HFFc6 (cell line): ENCODE measurements around the gene C18orf63. TPM values are rescaled to one million over a fixed set of nuclear protein-coding genes. Genes with fewer than 3 reads are reported as not detected.

Experiments used
- DNase-seq: peaks from one replicate; pipeline ENCODE4 v3.0.0-alpha.2; 2018
- H3K27ac Mint-ChIP-seq: 2 replicates; pipeline ENCODE4 v1.8.0; 2020; ENCODE audit warnings: mild to moderate bottlenecking, mixed read lengths
- H3K27me3 Mint-ChIP-seq: 2 replicates; pipeline ENCODE4 v1.8.0; 2021; ENCODE audit warnings: mild to moderate bottlenecking, moderate library complexity, mixed read lengths; ENCODE audit not compliant: insufficient read depth
- H3K36me3 Mint-ChIP-seq: 2 replicates; pipeline ENCODE4 v1.8.0; 2021; ENCODE audit warnings: low read depth, mixed read lengths
- H3K4me1 Mint-ChIP-seq: 2 replicates; pipeline ENCODE4 v1.8.0; 2020; ENCODE audit warnings: low read depth, mixed read lengths
- H3K4me3 Mint-ChIP-seq: 2 replicates; pipeline ENCODE4 v1.8.0; 2020; ENCODE audit warnings: mild to moderate bottlenecking, moderate library complexity, mixed read lengths
- H3K9me3 Mint-ChIP-seq: 2 replicates; pipeline ENCODE4 v1.8.0; 2020; ENCODE audit warnings: mild to moderate bottlenecking, mixed read lengths
- long read RNA-seq: library from polyadenylated mRNA; unstranded; transcript quantifications from one replicate; pipeline ENCODE4 v2.0.0, GENCODE V29; 2019
- total RNA-seq, 6 experiments: library from RNA; stranded (reverse); fragmentation: NEBNext Ultra II Directional; extraction: Animal tissue kit (Norgen Biotek cat#: 25700); gene quantifications; 2 replicates in 1 of 6; 3 replicates in 5 of 6; pipeline ENCODE4 v1.2.3, GENCODE V29; 2021
- TF ChIP-seq, protein P1 (sequence below): fragments of 200-600 bp; sonication (generic); IDR thresholded peaks from 2 replicates; pipeline ENCODE4 v1.5.0; 2021; ENCODE audit warnings: antibody characterized with exemption, mild to moderate bottlenecking

C18orf63 gene
- total RNA-seq, result not detected
- long read RNA-seq, result 0 reads

DNA sequence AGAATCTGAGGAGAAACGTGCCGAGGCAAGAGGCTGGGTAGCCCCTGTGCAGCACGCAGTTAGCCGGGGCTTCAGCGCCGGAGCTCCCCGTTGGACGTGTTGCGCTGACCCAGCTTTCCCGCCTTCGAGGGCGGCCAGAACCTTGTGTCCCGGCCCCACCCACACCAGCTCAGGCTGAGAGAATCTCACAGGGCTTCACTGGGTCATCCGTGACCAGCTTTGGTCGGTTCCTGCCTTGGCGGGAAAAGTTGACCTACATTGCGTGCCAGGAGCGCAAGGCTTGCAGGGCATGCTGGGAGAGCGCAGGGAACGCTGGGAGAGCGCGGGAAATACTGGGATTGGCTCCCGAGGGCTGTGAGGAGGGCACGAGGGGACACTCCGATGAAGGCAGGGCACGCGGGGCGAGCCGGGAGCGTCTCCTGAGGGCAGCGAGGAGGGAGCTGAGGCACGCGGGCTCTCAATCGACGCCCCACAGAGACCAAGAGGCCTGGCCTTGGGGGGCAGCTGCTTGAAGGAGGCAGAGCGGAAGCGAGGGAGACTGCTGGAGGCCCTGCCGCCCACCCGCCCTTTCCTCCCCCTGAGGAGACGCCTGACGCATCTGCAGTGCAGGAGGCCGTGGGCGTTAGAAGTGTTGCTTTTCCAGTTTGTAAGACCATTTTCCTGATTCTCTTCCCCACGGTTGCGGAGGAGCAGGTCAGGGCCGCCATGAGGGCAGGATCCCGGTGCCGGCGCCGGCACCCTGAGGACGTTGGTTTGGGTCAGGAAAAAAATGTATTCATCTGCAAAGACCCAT is at the start of gene C18orf63:
TSS of gene C18orf63 (plus strand) at position 376 of the 793 bp plus-strand sequence. CDS start 2,027 bp downstream, outside the sequence.
- H3K4me3 Mint-ChIP-seq, result no peak within 1 kb of the TSS
- TF ChIP-seq, protein P1, sequence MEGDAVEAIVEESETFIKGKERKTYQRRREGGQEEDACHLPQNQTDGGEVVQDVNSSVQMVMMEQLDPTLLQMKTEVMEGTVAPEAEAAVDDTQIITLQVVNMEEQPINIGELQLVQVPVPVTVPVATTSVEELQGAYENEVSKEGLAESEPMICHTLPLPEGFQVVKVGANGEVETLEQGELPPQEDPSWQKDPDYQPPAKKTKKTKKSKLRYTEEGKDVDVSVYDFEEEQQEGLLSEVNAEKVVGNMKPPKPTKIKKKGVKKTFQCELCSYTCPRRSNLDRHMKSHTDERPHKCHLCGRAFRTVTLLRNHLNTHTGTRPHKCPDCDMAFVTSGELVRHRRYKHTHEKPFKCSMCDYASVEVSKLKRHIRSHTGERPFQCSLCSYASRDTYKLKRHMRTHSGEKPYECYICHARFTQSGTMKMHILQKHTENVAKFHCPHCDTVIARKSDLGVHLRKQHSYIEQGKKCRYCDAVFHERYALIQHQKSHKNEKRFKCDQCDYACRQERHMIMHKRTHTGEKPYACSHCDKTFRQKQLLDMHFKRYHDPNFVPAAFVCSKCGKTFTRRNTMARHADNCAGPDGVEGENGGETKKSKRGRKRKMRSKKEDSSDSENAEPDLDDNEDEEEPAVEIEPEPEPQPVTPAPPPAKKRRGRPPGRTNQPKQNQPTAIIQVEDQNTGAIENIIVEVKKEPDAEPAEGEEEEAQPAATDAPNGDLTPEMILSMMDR, result no peak
- no peaks in the 10 kb centered on the region for H3K36me3 Mint-ChIP-seq
- H3K4me1 Mint-ChIP-seq, result peaks cover 23% of the 10 kb centered on the region
- DNase-seq, result no peak
- no peak within 1 kb of the TSS for H3K27ac Mint-ChIP-seq
- H3K9me3 Mint-ChIP-seq, result no peaks in the 10 kb centered on the region
- peaks cover 4% of the 10 kb centered on the region for H3K27me3 Mint-ChIP-seq

DNA sequence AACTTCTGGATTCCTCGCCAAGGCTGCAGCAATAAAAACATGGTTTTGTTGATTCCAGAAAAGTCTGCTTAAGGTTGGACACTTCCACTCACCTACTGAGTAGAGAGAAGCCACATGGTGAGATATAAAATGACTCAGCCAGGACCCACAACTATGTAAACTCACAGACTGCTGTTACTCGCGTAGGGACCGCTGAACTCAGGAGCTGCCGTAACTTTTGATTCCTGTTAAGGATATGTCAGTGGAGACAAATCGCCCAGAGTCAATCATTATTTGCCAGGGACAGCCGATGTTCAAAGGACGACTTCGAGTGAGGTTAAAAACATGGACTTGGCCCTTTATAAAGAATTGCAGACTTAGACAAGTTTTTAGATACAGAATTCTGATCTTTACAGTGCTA is 49.5 kb upstream of the C18orf63 start:
- DNase-seq, result no peak
- TF ChIP-seq, protein P1, result no peak
- Mint-ChIP-seq H3K4me1 (peaks cover 7% of the 10 kb centered on the region; the same call in 1 of the 2 replicates), H3K36me3 (no peaks in the 10 kb centered on the region; the same call in 1 of the 2 replicates), H3K9me3 (no peaks in the 10 kb centered on the region), H3K27ac (peak overlapping the region; percentile 4; the same call in 1 of the 2 replicates), H3K27me3 (no peaks in the 10 kb centered on the region; the same call in 1 of the 2 replicates), H3K4me3 (no peak overlapping the region)

DNA sequence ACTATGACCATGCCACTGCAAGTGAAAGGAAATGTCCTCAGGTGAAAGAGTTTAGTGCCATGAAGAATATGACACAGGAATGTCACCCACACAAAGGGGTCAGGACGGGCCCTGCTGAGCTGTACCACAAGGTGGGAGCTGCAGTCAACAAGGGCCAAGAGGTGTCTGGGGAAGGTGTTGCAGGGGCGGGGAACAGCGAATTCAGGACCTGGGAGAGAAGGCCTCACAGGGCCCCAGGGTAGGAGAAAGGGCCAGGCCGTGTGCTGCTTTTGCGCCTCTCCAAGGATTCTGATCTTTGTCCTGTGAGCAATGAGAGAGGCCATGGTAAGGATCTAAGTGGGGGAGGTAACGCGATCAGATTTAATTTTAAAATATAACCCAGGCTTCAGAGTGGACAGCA is 47.5 kb upstream of the C18orf63 start:
- peaks cover 19% of the 10 kb centered on the region for H3K4me1 Mint-ChIP-seq
- no peaks in the 10 kb centered on the region for H3K9me3 Mint-ChIP-seq
- H3K4me3 Mint-ChIP-seq, result no peak overlapping the region
- TF ChIP-seq, protein P1, result no peak
- no peak overlapping the region for H3K27ac Mint-ChIP-seq
- H3K36me3 Mint-ChIP-seq, result no peaks in the 10 kb centered on the region; the same call in 1 of the 2 replicates
- no peaks in the 10 kb centered on the region; the same call in 1 of the 2 replicates for H3K27me3 Mint-ChIP-seq
- no peak for DNase-seq

DNA sequence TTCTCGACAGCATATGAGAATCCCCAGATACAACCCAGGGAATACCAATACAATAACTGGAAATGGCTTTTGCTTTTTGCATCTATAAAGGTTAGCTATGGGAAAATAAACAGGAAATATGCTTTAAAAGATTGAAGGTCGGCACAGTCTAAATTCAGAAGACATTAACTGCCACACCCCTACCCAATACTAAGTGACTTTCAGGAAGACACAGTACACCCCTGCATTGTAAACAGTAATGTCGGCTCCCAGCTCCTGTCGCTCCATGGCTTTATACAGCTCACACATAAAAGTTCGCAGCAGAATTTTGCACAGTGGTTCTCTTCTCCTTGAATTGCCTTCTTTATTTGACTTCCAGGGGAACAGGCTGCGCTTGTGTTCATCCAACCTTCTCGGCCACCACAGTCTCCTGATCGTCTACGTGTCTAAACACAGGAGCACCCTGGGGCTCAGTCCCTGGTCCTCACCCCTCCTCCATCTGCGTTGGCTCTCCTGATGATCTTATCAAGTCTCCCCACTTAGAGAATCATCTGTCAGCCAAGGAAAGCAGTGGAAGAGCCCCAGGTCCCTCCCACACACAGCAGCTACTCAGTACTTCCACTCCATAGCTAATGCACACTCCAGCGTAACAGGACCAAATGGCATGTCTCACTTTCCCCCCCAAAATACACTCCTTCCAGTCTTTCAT is 46.6 kb upstream of the C18orf63 start:
- no peak overlapping the region for H3K4me3 Mint-ChIP-seq
- H3K27me3 Mint-ChIP-seq, result no peaks in the 10 kb centered on the region; the same call in 1 of the 2 replicates
- H3K36me3 Mint-ChIP-seq, result no peaks in the 10 kb centered on the region; the same call in 1 of the 2 replicates
- H3K4me1 Mint-ChIP-seq, result peaks cover 19% of the 10 kb centered on the region
- no peak overlapping the region for H3K27ac Mint-ChIP-seq
- no peaks in the 10 kb centered on the region for H3K9me3 Mint-ChIP-seq
- DNase-seq, result no peak
- TF ChIP-seq, protein P1, result no peak

DNA sequence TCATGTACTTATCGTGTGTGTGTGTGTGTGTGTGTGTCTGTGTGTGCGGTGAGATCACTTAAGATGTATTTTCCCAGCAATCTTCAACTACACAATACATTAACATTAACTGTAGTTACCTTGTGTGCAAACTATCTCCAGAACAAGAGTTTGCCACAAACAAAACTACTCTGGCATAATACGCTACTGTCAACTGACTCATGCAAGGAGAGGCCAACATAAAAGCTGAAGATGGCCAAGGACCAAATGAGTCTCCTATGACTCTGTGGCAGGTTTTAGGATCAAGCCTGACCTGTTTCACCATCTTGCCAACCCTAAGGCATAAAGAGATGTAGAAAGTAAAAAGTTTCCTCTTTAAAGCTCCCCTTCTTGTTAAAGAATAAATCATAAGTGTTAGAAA is 44.0 kb upstream of the C18orf63 start:
- TF ChIP-seq, protein P1, result no peak
- Mint-ChIP-seq H3K27me3 (no peaks in the 10 kb centered on the region; the same call in 1 of the 2 replicates), H3K4me3 (no peak overlapping the region), H3K27ac (no peak overlapping the region), H3K36me3 (no peaks in the 10 kb centered on the region; the same call in 1 of the 2 replicates), H3K9me3 (no peaks in the 10 kb centered on the region), H3K4me1 (peaks cover 16% of the 10 kb centered on the region)
- DNase-seq, result peak; percentile 40
